Activated naive CD4-positive, alpha-beta T cell (primary cell): ENCODE results near the gene PNMA8C.

ENCODE experiments used
- DNase-seq, 4 experiments: peaks; one replicate each; lab custom pipeline; 2025; lab: John Stamatoyannopoulos, UW

Gene PNMA8C

DNA sequence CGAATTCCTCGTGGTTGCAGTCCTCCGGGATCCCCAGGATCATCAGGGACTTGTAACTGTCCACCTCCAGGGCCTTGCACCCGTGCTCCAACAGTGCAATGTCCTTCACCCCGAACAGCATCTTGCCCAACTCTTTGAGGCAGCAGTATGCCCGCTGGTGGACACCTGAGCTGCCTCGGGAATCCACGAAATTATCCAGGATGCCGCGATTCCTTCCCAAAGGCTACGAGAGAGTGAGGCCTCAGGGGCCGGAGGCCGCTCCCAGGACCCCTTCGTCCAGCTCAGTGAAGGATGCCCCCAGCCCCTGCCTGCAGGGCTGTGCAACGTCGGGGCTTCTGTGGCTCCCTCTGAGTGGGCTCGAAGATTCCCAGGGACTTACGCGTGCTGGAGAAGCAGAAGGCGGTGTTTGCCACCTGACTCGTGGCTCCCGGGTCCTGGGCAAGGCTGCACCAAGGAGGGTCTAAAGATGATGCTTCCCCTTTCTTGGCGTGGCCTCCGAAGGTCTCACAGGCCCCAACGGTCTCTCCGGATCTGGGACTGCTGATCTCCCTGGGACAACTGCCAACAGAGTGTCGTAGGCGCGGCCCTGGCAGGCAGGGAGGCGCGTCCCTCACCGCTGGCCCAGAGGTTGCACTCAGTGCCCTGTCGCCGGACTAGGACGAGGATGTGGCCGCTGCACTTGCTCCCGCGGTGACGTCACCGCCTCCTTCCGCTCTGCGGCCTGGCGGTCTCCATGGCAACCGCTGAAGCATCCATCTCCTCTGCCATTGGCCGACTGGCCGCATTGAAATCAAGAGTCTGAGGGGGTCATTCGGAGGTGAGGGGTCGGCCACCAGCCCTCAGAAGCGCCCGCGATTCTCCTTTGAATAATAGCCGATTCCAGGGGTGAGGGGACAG lies at the start of gene PNMA8C:
Gene PNMA8C (minus strand): TSS at position 698 of the 897 bp plus-strand sequence. CDS start 577 bp downstream, at position 121.
- peak in 1 of 4 experiments; percentile 11 for DNase-seq

DNA sequence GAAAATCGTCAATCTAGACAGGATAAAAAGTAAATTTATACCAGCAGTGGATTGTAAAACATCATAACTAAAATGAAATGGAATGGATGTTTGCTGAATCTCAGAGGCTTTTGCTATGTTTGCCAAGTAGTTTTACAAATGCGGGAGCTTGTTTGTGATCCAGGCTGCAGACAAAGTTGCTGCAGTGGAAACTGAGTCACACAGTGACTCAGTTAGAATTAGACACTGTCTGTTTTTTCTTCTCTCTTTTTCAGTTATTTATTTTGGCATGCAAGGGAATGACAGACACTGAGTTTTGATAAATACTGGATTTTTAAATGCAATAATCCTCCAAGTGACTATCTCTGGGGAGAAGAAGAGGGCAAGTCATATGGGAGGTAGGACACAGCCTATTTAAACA lies 47.2 kb upstream of the PNMA8C start:
- DNase-seq = no peak

DNA sequence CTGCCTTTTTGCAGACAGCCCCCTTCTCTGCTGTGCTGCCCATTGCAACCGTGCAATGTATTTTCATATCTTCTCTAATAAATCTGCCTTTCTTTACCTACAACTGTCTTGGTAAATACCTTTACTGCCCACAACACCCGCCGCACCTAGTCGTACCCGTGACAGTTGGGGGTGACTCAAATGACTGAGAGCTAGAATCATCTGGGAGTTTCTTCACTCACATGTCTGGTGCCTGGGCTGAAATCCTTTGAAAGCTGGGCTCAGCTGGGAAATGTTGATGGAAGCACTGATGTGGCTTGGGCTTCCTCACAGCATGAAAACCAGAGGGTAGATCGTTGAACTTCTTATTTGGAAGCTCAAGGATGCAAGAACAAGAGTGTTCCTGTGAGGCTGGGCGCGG lies 45.5 kb upstream of the PNMA8C start:
- DNase-seq = no peak

DNA sequence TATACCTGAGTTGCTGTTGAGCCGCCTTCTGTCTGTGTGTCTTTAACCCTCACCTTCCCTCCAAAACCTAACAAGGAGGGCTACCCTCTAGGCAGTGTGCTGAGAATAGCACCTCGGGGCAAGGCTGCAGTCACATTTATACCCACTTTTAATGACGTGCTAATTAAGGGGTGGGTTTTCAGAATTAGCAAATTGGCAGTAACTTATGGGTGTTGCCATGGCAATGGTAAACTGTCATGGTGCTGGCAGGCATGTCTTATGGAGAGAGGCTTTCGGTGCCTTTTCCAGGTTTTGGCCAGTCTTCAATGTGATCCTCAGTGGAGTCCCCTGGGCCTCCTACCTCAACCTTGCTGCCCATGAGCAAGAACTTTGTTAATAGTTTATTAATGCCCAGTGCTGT lies 43.9 kb upstream of the PNMA8C start:
- DNase-seq = no peak

DNA sequence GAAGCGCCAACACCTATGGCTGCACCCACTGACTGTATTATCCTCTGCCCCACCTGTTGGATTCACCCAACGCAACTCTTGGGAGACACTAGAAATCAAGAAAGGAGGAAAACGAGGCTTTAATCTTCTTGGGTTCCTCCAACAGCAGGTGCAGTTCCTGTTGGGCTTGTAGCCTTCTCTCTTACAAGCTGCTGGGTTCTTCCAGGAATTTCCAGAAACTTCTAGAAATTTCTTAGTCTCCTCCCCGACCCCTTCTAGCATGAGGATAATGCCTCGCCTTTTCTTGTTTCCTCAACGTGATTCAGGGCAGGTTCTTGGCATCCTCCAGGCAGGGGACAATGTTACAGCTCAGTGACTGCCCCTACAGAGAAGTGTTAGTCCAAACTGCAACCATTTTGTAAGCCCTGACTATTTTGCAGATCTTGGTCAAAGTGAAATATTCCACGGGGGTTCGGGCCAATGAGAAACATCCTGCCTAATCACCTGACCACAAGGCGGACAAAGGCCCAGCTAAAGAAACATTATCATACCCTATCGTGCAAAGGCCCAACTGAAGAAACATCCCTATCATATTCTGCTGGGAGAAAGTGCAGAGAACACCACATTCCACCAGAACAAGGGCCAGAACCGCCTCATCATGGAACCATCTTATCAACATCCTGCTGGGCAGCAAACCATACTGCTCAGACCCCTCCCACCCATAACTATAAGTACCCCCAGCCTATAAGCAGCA lies 43.2 kb upstream of the PNMA8C start:
- no peak for DNase-seq

DNA sequence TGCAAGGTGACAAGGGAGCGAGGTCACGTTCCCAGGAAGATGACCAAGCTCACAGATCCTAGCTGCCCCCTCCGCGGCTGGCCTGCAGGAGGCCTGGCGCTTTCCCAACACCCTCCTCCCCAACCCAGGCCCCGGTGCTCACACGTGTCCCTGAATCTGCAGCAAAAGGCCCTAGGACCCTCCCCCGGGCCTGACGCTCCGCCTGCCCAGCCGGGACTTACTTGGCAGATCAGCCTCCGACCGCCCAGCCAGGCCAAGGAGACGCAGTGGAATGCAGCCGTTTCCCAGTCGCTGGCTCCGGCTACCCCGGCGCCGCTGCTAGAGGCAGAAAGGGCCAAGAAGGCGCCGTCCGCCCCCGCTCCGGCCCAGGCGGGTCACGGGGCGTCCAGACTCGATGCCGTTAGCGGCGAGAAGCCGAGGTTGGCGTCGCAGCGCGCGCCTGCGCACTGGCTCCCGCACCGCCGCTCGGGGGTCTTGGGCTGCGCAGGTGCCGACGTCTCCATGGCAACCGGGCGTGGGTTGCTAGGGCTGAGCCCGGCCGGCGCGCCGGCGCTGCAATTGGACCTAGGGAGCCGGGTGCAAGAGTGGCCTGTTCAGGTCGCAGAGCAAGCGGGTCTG lies 42.5 kb upstream of the PNMA8C start, which contains the start of gene PNMA8A:
Gene PNMA8A (minus strand): TSS at position 448 of the 618 bp plus-strand sequence. CDS start 528 bp downstream, outside the sequence.
- DNase-seq = no peak

DNA sequence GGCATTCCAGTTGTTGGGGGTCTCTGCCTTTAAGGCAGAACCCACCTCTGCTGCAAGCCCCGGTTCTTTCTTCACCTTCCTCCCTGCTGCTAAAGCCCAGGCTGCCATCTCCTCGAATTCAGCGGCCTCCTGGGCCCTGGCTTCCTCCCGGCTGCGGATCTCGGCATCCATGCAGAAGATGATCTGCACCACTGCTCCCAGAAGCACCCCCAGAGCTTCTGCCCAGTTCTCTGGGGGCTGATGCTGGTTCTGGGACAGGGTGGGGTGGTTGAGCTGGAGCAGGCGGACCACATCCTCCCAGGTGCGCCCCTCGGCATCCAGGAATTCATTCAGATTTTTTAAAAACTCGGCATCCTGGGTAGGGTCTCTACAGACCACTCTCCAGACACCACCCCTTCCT lies 41.6 kb upstream of the PNMA8C start:
- no peak for DNase-seq

DNA sequence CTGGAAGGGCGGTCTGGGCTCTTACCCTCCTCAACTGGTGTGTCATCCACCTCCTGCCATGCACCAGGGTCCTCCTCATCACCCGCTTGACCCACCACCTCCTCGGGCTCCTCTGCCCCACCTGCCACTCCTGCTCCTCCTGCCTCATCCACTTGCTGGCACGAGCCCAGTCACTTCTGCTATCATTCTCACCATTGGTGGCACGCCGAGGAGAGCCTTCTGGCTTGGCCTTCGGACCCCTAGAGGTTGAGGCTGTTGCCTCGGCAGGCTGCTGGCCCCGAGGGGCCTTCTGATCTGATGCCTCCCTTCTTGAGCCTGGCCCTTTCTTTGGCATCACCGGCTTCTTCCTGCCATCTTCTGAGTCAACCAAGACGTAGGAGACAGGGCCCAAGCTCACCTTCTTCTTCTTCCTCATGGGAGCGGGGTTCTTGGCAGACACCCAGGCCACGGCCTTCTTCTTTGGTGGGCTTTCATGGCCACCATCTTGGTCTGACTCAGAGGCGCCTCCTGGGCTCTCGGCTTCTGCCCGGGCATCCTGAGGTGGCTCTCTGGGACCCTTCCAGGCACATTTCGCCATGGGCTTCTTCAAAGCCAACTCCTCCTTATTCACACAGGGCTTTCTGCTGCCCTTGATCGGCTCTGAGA lies 40.9 kb upstream of the PNMA8C start:
- no peak for DNase-seq

DNA sequence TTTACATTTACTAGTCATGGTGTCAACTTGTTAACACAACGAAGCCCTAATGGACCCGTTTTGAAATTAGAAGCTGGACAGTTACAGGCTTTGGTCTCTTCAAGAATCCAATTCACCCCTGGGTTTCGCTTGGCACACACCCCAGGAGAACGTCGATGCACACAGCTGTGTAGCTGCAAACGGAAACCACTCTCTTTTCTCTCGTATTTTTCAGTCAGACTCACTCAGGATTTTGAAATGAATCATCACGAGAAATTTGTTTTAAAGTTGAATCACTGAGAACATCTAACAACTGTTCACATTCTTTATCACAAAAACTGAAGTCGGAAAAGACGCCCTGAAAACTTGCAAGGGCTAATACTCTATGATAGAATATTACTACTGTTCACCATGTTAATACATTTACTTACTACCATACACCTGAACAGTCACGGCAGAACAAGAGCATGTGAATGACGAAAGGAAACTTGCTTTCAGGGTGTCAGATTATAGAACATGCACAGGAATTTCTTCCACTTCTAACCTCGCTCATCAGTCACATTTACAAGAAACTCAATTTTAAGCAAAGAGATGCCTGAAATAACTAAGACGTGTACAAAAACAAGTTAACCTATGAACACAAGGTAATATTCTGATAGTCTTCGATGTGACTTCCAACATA lies 37.9 kb upstream of the PNMA8C start:
- DNase-seq = no peak

DNA sequence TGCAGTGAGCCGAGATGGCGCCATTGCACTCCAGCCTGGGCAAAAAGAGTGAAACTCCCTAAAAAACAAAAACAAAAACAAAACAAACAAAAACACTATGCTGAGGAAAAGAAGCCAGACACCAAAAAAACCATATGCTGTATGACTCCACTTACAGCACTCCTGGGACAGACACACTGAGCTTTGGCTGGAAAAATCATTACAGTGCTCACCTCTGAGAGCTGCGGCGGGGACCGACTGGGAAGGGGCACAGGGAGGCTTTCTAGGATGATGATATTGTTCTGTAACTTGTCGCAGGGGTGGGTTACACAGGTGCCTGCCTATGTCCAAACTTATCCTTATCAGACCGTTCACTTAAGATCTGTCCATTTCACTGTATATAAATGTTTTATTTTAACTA lies 34.8 kb upstream of the PNMA8C start:
- DNase-seq = no peak

DNA sequence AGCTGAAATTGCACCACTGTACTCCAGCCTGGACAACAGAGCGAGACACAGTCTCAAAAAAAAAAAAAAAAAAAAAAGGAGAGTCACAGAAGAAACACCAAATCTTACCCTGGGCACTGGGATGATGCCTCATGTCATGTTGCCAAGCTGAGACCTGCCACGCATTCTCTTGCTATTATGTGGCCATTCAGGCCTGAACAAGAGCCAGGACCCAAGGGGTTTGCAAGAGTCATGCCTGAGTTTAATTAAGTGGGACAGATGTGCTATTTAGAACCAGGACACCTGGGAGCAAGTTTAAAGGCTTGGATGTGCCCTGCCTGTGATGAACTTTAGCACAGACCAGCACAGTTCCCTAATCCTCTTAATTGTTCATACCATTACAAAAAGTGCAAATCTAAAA lies 32.8 kb upstream of the PNMA8C start:
- DNase-seq = no peak

DNA sequence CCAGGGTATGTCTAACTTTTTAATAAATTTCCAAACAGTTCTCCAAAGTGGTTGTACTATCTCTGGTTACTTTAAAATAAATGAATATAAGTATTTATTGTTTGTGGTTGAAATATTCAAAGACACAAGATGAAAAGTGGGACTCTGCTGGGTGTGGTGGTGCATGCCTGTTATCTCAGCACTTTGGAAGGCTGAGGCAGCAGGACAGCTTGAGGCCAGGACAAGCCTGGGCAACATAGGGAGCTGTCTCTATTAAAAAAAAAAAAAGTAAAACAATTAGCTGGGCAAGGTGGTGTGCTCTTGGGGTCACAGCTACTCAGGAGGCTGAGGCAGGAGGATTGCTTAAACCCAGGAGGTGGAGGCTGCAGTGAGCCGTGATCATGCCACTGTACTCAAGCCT lies 32.2 kb upstream of the PNMA8C start:
- no peak for DNase-seq

DNA sequence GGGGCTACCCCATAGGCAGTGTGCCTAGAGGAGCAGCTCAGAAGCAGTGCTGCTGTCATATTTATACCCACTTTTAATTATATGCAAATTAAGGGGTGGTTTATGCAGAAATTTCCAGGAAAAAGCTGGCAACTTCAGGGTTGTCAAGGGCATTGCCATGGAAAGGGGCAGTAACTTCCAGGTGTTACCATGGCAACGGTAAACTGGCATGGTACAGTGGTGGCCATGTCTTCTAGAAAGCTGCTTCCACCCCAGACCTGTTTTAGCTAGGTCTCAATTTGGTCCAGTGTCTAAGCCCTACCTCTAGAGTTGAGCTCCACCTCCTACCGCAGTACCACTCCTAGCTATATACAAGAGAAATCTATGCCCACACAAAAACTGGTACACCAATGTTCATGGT lies 31.3 kb upstream of the PNMA8C start:
- no peak for DNase-seq

DNA sequence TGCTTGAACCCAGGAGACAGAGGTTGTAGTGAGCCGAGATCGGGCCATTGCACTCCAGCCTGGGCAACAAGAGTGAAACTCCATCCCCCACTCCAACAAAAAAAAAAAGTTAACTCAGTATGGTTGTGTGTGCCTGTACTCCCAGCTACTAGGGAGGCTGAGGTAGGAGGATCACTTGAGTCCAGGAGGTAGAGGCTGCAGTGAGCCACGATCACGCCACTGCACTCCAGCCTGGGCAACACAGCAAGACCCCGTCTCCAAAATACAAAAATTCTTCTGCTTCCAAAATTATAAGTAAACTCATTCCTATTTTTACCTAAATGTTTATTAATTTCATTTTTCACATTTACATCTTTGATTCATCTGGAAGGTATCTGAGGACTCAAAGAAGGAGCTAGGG lies 28.2 kb upstream of the PNMA8C start:
- no peak for DNase-seq

DNA sequence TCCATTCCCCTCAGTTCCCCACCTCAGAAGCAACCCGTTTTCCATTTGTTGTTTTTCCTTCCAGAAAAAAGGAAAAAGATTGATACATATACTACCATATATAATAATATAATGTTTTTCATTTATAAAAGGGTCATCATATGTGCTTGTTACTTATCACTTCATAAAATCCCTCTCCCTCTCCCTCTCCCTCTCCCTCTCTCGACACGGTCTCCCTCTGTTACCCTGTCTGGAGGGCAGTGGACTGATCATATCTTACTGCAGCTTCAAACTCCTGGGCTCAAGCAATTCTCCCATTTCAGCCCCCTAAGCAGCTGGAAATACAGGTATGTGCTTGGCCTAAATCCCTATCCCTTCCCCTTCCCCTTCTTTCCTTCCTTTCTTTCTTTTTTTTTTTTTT lies 25.5 kb upstream of the PNMA8C start:
- DNase-seq = no peak

DNA sequence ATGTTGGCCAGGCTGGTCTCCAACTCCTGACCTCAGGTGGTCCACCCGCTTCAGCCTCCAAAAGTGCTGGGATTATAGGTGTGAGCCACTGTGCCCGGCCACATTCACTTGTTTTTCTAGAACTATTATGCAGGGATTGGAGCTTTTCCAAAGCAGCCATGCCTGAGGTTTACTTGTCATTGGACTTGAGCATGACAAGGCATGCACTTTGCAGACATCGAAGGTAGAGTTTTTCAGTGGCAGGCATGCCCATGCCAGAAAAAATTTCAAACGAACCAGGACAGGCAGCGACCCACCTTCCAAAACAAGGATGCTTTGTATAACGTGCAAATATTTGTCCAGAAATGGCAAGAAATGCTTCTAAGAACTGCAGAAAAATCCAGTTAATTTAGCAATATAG lies 24.9 kb upstream of the PNMA8C start:
- no peak for DNase-seq

DNA sequence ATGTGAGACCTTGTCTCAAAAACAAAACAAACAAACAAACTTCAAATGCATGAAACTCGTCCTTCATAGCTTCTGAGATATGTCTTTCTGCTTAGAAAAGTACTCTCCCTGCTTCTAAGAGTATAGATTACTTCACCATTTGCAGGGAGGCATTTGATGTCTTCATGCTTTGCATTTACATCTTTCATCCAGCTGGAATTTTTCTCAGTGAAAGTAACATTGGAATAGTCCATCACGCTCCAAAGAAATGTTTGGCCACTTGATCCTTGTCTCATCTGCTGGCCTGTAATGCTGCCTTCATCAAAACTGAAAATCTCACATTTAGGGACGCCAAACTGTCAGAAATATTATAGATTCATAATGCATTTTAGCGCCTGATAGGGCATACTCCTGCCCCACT lies 23.4 kb upstream of the PNMA8C start:
- no peak for DNase-seq

DNA sequence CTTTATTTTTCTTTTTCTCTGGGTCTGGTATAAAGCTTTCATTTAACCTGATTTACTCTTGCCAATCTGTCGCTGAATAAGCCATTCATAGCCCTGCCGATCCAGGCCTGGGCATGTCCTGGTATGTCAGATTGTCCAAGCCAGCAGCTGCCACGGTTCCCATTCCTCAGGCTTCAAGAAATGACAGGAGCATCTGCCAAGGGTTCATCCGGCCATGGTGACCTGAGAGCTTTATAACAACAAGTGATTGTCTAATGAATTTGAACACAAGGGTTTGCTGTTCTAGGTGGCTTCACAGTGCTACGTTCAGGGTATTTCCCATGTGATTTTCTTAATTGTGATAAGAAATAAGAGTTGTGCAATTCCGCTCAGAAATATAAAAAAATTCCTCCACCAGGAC lies 22.6 kb upstream of the PNMA8C start:
- no peak for DNase-seq

DNA sequence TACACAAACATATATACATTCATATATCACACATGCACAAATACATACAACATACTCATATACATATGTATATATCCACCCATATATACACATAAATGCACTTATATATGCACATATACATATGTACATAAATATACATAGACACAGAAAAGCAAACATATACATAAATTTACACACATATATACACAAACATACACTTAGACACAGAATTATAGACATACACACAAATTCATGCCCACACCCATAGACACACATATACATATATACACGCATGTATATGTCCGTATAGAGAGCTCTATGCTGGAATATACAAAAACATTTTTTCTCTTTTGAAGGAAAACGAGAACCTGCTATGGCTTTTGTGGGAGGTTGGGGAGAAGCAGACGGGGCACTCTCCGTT lies 22.0 kb upstream of the PNMA8C start:
- DNase-seq = no peak

DNA sequence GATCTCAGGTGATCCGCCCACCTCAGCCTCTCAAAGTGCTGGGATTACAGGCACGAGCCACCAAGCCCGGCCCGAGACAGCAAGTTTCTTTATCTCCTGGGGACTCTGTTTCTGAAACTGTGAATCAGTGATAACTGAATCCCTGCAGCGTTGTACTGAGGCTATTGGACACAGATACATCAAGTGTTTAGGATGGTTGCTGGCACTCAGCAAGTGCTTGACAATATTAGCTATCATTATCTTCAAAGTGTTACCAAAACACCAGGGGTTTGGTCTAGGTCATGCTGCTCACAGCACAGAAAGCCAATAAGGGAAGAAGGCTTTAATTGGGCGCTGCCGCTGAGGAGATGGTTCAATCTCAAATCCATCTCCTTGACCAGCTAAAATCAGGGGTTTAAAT lies 20.5 kb upstream of the PNMA8C start:
- no peak for DNase-seq

DNA sequence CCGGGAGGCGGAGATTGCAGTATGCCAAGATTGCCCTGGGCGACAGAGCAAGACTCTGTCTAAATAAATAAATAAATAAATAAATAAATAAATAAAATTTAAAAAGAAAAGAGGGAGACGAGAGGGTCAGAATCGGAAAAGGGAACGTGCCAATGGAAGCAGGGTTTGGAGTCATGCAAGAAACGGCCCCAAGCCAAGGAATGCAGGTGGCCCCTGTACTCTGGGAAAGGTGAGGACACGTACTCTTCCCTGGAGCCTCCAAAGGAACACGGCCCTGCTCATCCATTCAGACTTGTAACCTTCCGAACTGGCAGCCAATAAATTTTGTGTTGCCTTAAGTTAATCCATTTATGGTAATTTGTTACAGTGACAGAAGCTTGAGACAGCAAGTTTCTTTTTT lies 19.9 kb upstream of the PNMA8C start:
- no peak for DNase-seq

DNA sequence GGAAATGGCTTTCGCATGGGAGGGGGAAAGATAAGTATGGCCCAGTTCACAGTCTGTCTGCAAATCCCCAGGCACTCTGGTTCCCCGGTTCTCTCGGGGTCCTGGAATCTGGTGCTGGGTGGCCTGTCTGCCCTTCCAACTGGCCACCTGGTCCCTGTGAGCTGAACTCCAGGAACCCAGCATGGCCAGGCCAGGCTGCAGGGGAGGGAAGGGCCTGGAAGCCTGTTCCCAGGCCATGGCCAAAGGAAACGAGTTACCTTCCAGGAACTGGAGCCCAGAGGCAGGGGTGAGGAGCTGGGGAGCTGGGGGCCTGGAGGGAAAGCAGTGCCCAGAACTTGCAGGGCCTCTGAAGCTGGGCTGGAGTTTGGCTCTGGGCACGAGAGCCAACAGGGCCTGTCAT lies 19.1 kb upstream of the PNMA8C start:
- no peak for DNase-seq
